Neural cell (in vitro differentiated cells): ENCODE results near the gene PCNX1. TPM values are rescaled to one million over a fixed set of nuclear protein-coding genes. Genes with fewer than 3 reads are reported as not detected.

Experiments
- H2AFZ ChIP-seq: fragments of 200-600, 300-800 bp; sonication (generic), shearing (Covaris generic); 2 replicates; pipeline ENCODE4 v1.6.0; 2014; ENCODE audit warnings: low read depth, mild to moderate bottlenecking, antibody characterized with exemption, low read length, moderate library complexity
- H3F3A ChIP-seq: fragments of 200-600 bp; shearing (Covaris generic); 2 replicates; pipeline ENCODE4 v1.6.1; 2016; ENCODE audit warnings: mild to moderate bottlenecking, moderate library complexity, mixed read lengths, antibody characterized with exemption, low read length; ENCODE audit not compliant: insufficient read depth, poor library complexity, severe bottlenecking
- H3K27ac ChIP-seq: fragments of 200-600, 300-800 bp; sonication (generic), shearing (Covaris generic); 2 replicates; pipeline ENCODE4 v1.5.1; 2014; ENCODE audit warnings: mild to moderate bottlenecking, low read length, moderate library complexity
- H3K27me3 ChIP-seq: fragments of 300-800, 200-600 bp; sonication (generic), shearing (Covaris generic); 2 replicates; pipeline ENCODE4 v1.6.0; 2014; ENCODE audit warnings: mild to moderate bottlenecking, low read depth, low read length, moderate library complexity; ENCODE audit not compliant: insufficient read depth
- H3K36me3 ChIP-seq: fragments of 300-800, 200-600 bp; sonication (generic), shearing (Covaris generic); 2 replicates; pipeline ENCODE4 v1.5.1; 2014; ENCODE audit warnings: mild to moderate bottlenecking, antibody characterized with exemption, low read length, moderate library complexity; ENCODE audit not compliant: insufficient read depth
- H3K4me2 ChIP-seq: fragments of 300-800, 200-600 bp; sonication (generic), shearing (Covaris generic); 2 replicates; pipeline ENCODE4 v1.6.0; 2014; ENCODE audit warnings: mild to moderate bottlenecking, low read length
- H3K4me3 ChIP-seq: fragments of 300-800, 200-600 bp; sonication (generic), shearing (Covaris generic); 2 replicates; pipeline ENCODE4 v1.5.1; 2014; ENCODE audit warnings: mild to moderate bottlenecking, low read length, moderate library complexity
- H3K79me2 ChIP-seq: fragments of 200-600 bp; shearing (Covaris generic); replicated peaks from 2 replicates; pipeline ENCODE4 v1.6.0; 2014; ENCODE audit warnings: mild to moderate bottlenecking, low read length, moderate library complexity; ENCODE audit not compliant: insufficient read depth
- H3K9ac ChIP-seq: fragments of 300-800, 200-600 bp; sonication (generic), shearing (Covaris generic); 2 replicates; pipeline ENCODE4 v1.6.1; 2016; ENCODE audit warnings: mild to moderate bottlenecking, low read length, mixed read lengths
- H3K9me2 ChIP-seq: fragments of 200-600 bp; shearing (Covaris generic); 2 replicates; pipeline ENCODE4 v1.6.1; 2016; ENCODE audit warnings: mild to moderate bottlenecking, low read length, mixed read lengths; ENCODE audit not compliant: insufficient read depth
- H3K9me3 ChIP-seq: fragments of 200-600, 300-800 bp; sonication (generic), shearing (Covaris generic); 2 replicates; pipeline ENCODE4 v1.6.1; 2016; ENCODE audit warnings: mild to moderate bottlenecking, mixed run types, low read length, moderate library complexity, mixed read lengths
- H4K20me1 ChIP-seq: fragments of 200-600 bp; shearing (Covaris generic); 2 replicates; pipeline ENCODE4 v1.6.1; 2016; ENCODE audit warnings: mild to moderate bottlenecking, mixed run types; ENCODE audit not compliant: insufficient read depth
- EP300 ChIP-seq: fragments of 450-650 bp; conservative IDR thresholded peaks from 2 replicates; pipeline ENCODE4 v1.6.1; 2014; ENCODE audit warnings: antibody characterized with exemption, mild to moderate bottlenecking, moderate library complexity; ENCODE audit not compliant: poor library complexity, severe bottlenecking
- EZH2 ChIP-seq: fragments of 200-600, 300-800 bp; shearing (Covaris generic), sonication (generic); IDR thresholded peaks from 2 replicates; pipeline ENCODE4 v1.6.1; 2014; ENCODE audit warnings: antibody characterized with exemption, low read length, borderline replicate concordance, mild to moderate bottlenecking; ENCODE audit not compliant: insufficient read depth, poor library complexity, severe bottlenecking
- MXI1 ChIP-seq: fragments of 450-650 bp; conservative IDR thresholded peaks from 2 replicates; pipeline ENCODE4 v1.6.1; 2014; ENCODE audit warnings: antibody characterized with exemption, mild to moderate bottlenecking; ENCODE audit not compliant: poor library complexity, severe bottlenecking
- POLR2AphosphoS5 ChIP-seq: IDR thresholded peaks from 2 replicates; pipeline ENCODE4 v1.6.1; 2012
- RAD21 ChIP-seq: fragments of 450-650 bp; conservative IDR thresholded peaks from 2 replicates; pipeline ENCODE4 v1.6.1; 2014; ENCODE audit warnings: antibody characterized with exemption, mild to moderate bottlenecking, moderate library complexity
- REST ChIP-seq: IDR thresholded peaks from 2 replicates; pipeline ENCODE4 v1.6.1; 2012; ENCODE audit warnings: borderline replicate concordance
- SMC3 ChIP-seq: fragments of 450-650 bp; conservative IDR thresholded peaks from 2 replicates; pipeline ENCODE4 v1.6.1; 2014; ENCODE audit warnings: antibody characterized with exemption, mild to moderate bottlenecking, moderate library complexity; ENCODE audit not compliant: poor library complexity
- TAF1 ChIP-seq: IDR thresholded peaks from 2 replicates; pipeline ENCODE4 v1.6.1; 2012; ENCODE audit warnings: low read depth
- polyA plus RNA-seq: library from polyadenylated mRNA; depleted of rRNA; stranded (reverse); fragments of >200 nt; gene quantifications from 2 replicates; pipeline ENCODE4 v1.2.3, GENCODE V29; 2014
- TF ChIP-seq, protein P1 (sequence below): fragments of 450-650 bp; IDR thresholded peaks from 2 replicates; pipeline ENCODE4 v1.5.1; 2014; ENCODE audit warnings: antibody characterized with exemption, mild to moderate bottlenecking, moderate library complexity; ENCODE audit not compliant: poor library complexity, severe bottlenecking

PCNX1 gene
- polyA plus RNA-seq, 1 donor from 2014 or later = 23.7 TPM

GRCh38 chr14:70982200-70982599 is 74.9 kb downstream of the PCNX1 start:
- Histone ChIP-seq H3K9me3 (no peaks in the 10 kb centered on the region), H3K79me2 (peaks cover 36% of the 10 kb centered on the region), H3K4me2 (no peak overlapping the region), H2AFZ (no peak overlapping the region), H3K9me2 (no peaks in the 10 kb centered on the region), H3K27ac (no peak overlapping the region), H3K27me3 (no peaks in the 10 kb centered on the region), H3K36me3 (no peaks in the 10 kb centered on the region), H3K9ac (no peak overlapping the region), H3K4me3 (no peak overlapping the region), H4K20me1 (no peaks in the 10 kb centered on the region), H3F3A (no peaks in the 10 kb centered on the region)
- no peak for TF ChIP-seq POLR2AphosphoS5
- TF ChIP-seq MXI1 = no peak
- no peak for TF ChIP-seq RAD21
- no peak for TF ChIP-seq EP300
- TF ChIP-seq SMC3 = no peak
- TF ChIP-seq, protein P1, sequence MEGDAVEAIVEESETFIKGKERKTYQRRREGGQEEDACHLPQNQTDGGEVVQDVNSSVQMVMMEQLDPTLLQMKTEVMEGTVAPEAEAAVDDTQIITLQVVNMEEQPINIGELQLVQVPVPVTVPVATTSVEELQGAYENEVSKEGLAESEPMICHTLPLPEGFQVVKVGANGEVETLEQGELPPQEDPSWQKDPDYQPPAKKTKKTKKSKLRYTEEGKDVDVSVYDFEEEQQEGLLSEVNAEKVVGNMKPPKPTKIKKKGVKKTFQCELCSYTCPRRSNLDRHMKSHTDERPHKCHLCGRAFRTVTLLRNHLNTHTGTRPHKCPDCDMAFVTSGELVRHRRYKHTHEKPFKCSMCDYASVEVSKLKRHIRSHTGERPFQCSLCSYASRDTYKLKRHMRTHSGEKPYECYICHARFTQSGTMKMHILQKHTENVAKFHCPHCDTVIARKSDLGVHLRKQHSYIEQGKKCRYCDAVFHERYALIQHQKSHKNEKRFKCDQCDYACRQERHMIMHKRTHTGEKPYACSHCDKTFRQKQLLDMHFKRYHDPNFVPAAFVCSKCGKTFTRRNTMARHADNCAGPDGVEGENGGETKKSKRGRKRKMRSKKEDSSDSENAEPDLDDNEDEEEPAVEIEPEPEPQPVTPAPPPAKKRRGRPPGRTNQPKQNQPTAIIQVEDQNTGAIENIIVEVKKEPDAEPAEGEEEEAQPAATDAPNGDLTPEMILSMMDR = no peak
- no peak for TF ChIP-seq EZH2
- no peak for TF ChIP-seq REST
- no peak for TF ChIP-seq TAF1

GRCh38 chr14:70987041-70987440 is 79.8 kb downstream of the PCNX1 start:
- H3F3A ChIP-seq = no peaks in the 10 kb centered on the region

More at GRCh38 chr14:70987041-70987440, 79.8 kb downstream of the PCNX1 start:
- TF ChIP-seq TAF1 (no peak), REST (no peak), EZH2 (no peak), POLR2AphosphoS5 (no peak), EP300 (no peak), RAD21 (no peak)
- H2AFZ ChIP-seq = no peak overlapping the region
- no peak overlapping the region for H3K4me2 ChIP-seq
- H3K27ac ChIP-seq = no peak overlapping the region
- no peaks in the 10 kb centered on the region for H4K20me1 ChIP-seq
- H3K27me3 ChIP-seq = no peaks in the 10 kb centered on the region
- H3K9me2 ChIP-seq = no peaks in the 10 kb centered on the region
- no peaks in the 10 kb centered on the region for H3K9me3 ChIP-seq
- no peak overlapping the region for H3K4me3 ChIP-seq
- H3K9ac ChIP-seq = no peak overlapping the region
- peaks cover 11% of the 10 kb centered on the region for H3K79me2 ChIP-seq
- no peaks in the 10 kb centered on the region for H3K36me3 ChIP-seq
